Measurements from ENCODE around the gene GOSR2. TPM values are rescaled to one million over a fixed set of nuclear protein-coding genes. Genes with fewer than 3 reads are reported as not detected.

GOSR2 gene
- total and polyA plus RNA-seq, 9 of the 15 experiments (the other 6 are each of a cell fraction or from before 2014, with no cell fraction given), result 32.7 to 96.3 (median 48.9) TPM

DNA sequence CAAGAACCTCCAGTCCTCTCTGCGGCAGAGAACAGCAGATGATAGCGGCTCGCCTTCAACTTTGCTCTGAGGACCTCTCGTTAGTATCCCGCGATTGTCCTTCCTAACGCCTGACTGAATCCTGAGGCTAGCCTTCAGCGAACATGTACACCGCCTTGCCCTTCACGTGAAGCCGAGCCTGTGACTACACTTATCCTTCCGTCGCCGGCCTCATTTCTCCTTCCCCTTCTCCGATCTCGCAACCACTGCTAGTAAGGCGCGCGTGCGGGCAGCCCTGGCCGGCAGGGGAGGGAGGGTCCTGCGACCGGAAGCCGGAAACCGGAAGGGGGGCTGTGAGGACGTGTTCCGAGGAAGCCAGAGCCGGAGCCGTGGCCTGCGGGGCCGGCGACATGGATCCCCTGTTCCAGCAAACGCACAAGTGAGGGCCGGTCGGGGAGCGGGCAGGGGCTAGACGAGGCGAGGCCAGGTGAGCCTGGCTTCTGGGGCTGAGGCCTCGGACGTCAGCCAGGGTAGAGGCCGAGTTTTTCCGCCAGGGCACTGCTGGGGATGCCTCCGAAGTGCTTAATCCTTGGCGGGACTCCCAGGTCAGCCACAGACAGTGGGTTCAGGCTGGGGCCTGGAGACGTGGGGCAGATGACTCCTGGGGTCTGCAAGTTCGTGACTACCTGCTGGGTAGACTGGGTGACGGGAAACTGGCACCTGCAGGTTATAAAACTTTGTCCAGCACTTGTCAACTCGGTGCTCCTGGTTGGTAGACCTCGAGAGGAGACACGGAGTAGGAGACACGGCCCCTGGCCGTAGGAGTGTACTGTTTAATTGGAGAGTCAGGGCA, at the start of gene GOSR2 (continued):
- TF ChIP-seq, protein P1, sequence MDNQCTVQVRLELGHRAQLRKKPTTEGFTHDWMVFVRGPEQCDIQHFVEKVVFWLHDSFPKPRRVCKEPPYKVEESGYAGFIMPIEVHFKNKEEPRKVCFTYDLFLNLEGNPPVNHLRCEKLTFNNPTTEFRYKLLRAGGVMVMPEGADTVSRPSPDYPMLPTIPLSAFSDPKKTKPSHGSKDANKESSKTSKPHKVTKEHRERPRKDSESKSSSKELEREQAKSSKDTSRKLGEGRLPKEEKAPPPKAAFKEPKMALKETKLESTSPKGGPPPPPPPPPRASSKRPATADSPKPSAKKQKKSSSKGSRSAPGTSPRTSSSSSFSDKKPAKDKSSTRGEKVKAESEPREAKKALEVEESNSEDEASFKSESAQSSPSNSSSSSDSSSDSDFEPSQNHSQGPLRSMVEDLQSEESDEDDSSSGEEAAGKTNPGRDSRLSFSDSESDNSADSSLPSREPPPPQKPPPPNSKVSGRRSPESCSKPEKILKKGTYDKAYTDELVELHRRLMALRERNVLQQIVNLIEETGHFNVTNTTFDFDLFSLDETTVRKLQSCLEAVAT (IDR thresholded peaks at IDR 0.05), result peak in 1 of 2 experiments; percentile 32; a peak in 1 of 4 replicates
- TF ChIP-seq XRCC5 (IDR thresholded peaks at IDR 0.05; ENCODE audit: low read depth, low read length) (peak; percentile 92), C11orf30 (IDR thresholded peaks at IDR 0.05; ENCODE audit: low read depth) (peak; percentile 91), ZNF175 (CRISPR knock-in tag; IDR thresholded peaks at IDR 0.05; ENCODE audit: low read depth) (no peak), ZNF253 (CRISPR knock-in tag; conservative IDR thresholded peaks at IDR 0.05) (no peak), ARID3B (CRISPR knock-in tag; IDR thresholded peaks at IDR 0.05; ENCODE audit: borderline replicate concordance) (no peak), PRMT5 (CRISPR knock-in tag; IDR thresholded peaks at IDR 0.05) (no peak; the same call in 1 of the 2 replicates), MTA1 (IDR thresholded peaks at IDR 0.05; ENCODE audit: borderline replicate concordance) (peak; percentile 91), RAD51 (IDR thresholded peaks at IDR 0.05; ENCODE audit: borderline replicate concordance, low read depth) (no peak), FOXM1 (IDR thresholded peaks at IDR 0.05; ENCODE audit: low read depth) (no peak), FOXM1 (CRISPR knock-in tag; IDR thresholded peaks at IDR 0.05; ENCODE audit: low read depth) (no peak)
